Measurements from ENCODE around the gene CRYGB.

Gene CRYGB

DNA sequence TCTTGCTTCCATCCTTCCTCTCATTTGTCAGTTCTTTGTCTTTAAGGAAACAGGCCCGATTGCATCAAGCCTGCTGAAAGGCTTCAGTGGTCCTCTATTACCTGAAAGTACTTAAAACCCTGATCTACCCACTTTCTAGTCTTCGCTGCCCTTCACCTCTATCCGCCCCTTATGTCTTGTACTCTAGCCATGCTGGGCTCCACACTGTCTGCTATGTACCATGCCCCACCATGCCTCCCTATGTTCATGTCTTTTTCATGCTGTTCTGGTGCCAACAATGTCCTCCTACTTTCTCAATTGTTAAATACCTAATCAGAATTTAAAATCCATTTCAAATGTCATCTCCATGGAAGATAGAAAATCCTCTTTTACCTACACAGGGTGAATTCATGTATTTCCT lies 49.9 kb downstream of the CRYGB start:
- Histone ChIP-seq H3K9ac (ENCODE audit: low read depth in 1 of 2, low read length in 2 of 2) (no peak overlapping the region), H3K27ac (ENCODE audit: low read depth in 2 of 2, low read length in 2 of 2) (no peak overlapping the region), H3K36me3 (ENCODE audit: control insufficient read depth in 2 of 2, insufficient read depth in 2 of 2, low read length in 2 of 2) (no peaks in the 10 kb centered on the region), H3K9me3 (ENCODE audit: control insufficient read depth in 2 of 2, low read length in 2 of 2) (no peaks in the 10 kb centered on the region), H3K4me3 (ENCODE audit: low read length in 2 of 2) (no peak overlapping the region), H3K4me1 (ENCODE audit: control insufficient read depth in 2 of 2, insufficient read depth in 2 of 2, low read length in 2 of 2) (no peaks in the 10 kb centered on the region), H3K27me3 (ENCODE audit: control insufficient read depth in 2 of 2, insufficient read depth in 2 of 2, low read length in 2 of 2) (no peaks in the 10 kb centered on the region)

- no peaks in the 10 kb centered on the region for H3K9me3 ChIP-seq (ENCODE audit: control insufficient read depth in 2 of 2, low read length in 2 of 2)
- no peaks in the 10 kb centered on the region for H3K36me3 ChIP-seq (ENCODE audit: control insufficient read depth in 2 of 2, insufficient read depth in 2 of 2, low read length in 2 of 2)
- H3K27ac ChIP-seq (ENCODE audit: low read depth in 2 of 2, low read length in 2 of 2) = no peak overlapping the region
- H3K4me3 ChIP-seq (ENCODE audit: low read length in 2 of 2) = no peak overlapping the region
- H3K4me1 ChIP-seq (ENCODE audit: control insufficient read depth in 2 of 2, insufficient read depth in 2 of 2, low read length in 2 of 2) = no peaks in the 10 kb centered on the region
- H3K9ac ChIP-seq (ENCODE audit: low read depth in 1 of 2, low read length in 2 of 2) = no peak overlapping the region
- H3K27me3 ChIP-seq (ENCODE audit: control insufficient read depth in 2 of 2, insufficient read depth in 2 of 2, low read length in 2 of 2) = no peaks in the 10 kb centered on the region
Measured at GRCh38 chr2:208093128-208093527, 52.8 kb downstream of the CRYGB start.
